ENCODE measurements around the gene FICD. TPM values are rescaled to one million over a fixed set of nuclear protein-coding genes. Genes with fewer than 3 reads are reported as not detected.

FICD gene
- total RNA-seq, 1 donor from 2014 or later = 4.8 TPM

GRCh38 chr12:108530161-108530560, 15.1 kb downstream of the FICD start:
- no peak overlapping the region for H3K4me3 Mint-ChIP-seq (ENCODE audit: unreplicated experiment)

GRCh38 chr12:108531929-108532848, 17.1 kb downstream of the FICD start:
- peak overlapping the region; percentile 84 for H3K27ac Mint-ChIP-seq (ENCODE audit: unreplicated experiment)
- H3K4me3 Mint-ChIP-seq (ENCODE audit: unreplicated experiment) = peak overlapping the region; percentile 77
- TF ChIP-seq CTCF (IDR thresholded peaks at IDR 0.05; ENCODE audit: partially characterized antibody, unreplicated experiment) = no peak
- H3K27me3 Mint-ChIP-seq (ENCODE audit: unreplicated experiment) = no peaks in the 10 kb centered on the region
- peaks cover 2% of the 10 kb centered on the region for H3K9me3 Mint-ChIP-seq (ENCODE audit: unreplicated experiment)
- DNase-seq = no peak
- H3K4me1 Mint-ChIP-seq (ENCODE audit: low read depth, unreplicated experiment) = peaks cover 8% of the 10 kb centered on the region
- peaks cover 4% of the 10 kb centered on the region for H3K36me3 Mint-ChIP-seq (ENCODE audit: unreplicated experiment)

More at GRCh38 chr12:108530161-108530560, 15.1 kb downstream of the FICD start:
- Mint-ChIP-seq H3K27me3 (ENCODE audit: unreplicated experiment) (no peaks in the 10 kb centered on the region), H3K27ac (ENCODE audit: unreplicated experiment) (no peak overlapping the region), H3K9me3 (ENCODE audit: unreplicated experiment) (peaks cover 2% of the 10 kb centered on the region), H3K4me1 (ENCODE audit: low read depth, unreplicated experiment) (peaks cover 8% of the 10 kb centered on the region), H3K36me3 (ENCODE audit: unreplicated experiment) (peaks cover 4% of the 10 kb centered on the region)
- no peak for TF ChIP-seq CTCF (IDR thresholded peaks at IDR 0.05; ENCODE audit: partially characterized antibody, unreplicated experiment)
- DNase-seq = no peak

GRCh38 chr12:108538146-108538545, 23.1 kb downstream of the FICD start:
- DNase-seq = no peak
- no peaks in the 10 kb centered on the region for H3K27me3 Mint-ChIP-seq (ENCODE audit: unreplicated experiment)
- no peak overlapping the region for H3K4me3 Mint-ChIP-seq (ENCODE audit: unreplicated experiment)
- H3K36me3 Mint-ChIP-seq (ENCODE audit: unreplicated experiment) = no peaks in the 10 kb centered on the region
- H3K27ac Mint-ChIP-seq (ENCODE audit: unreplicated experiment) = no peak overlapping the region
- H3K4me1 Mint-ChIP-seq (ENCODE audit: low read depth, unreplicated experiment) = no peaks in the 10 kb centered on the region
- H3K9me3 Mint-ChIP-seq (ENCODE audit: unreplicated experiment) = no peaks in the 10 kb centered on the region
- no peak for TF ChIP-seq CTCF (IDR thresholded peaks at IDR 0.05; ENCODE audit: partially characterized antibody, unreplicated experiment)

DNA sequence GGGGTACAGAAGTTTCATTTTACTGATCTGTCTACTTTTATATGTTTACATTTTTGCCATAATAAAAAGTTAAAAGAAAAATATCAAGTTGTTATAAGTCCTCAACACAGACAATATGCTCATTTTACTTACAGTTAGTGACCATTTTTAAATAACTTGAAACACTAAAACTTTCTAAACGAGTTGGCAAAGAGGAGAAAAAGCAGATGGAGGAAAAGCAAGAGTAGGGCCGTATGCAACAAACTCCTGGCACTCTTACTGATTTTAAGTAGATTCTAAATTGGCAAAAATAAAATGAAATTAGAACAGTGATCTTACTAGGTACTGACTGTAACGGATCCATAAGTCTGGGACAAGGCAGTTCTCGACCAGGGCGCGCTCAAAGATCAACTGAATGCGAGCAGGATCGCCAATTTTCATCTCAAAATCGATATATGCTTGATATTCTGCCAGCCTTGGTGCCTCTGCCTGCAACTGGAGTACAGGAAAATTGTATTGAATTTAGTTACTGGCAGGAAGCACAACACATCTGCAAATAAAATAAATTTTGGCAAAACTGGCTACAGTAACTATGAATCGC, 23.6 kb downstream of the FICD start:
- TF ChIP-seq CTCF (IDR thresholded peaks at IDR 0.05; ENCODE audit: partially characterized antibody, unreplicated experiment) = no peak
- Mint-ChIP-seq H3K4me3 (ENCODE audit: unreplicated experiment) (no peak overlapping the region), H3K36me3 (ENCODE audit: unreplicated experiment) (no peaks in the 10 kb centered on the region), H3K9me3 (ENCODE audit: unreplicated experiment) (no peaks in the 10 kb centered on the region), H3K27ac (ENCODE audit: unreplicated experiment) (no peak overlapping the region), H3K27me3 (ENCODE audit: unreplicated experiment) (no peaks in the 10 kb centered on the region), H3K4me1 (ENCODE audit: low read depth, unreplicated experiment) (no peaks in the 10 kb centered on the region)
- no peak for DNase-seq

DNA sequence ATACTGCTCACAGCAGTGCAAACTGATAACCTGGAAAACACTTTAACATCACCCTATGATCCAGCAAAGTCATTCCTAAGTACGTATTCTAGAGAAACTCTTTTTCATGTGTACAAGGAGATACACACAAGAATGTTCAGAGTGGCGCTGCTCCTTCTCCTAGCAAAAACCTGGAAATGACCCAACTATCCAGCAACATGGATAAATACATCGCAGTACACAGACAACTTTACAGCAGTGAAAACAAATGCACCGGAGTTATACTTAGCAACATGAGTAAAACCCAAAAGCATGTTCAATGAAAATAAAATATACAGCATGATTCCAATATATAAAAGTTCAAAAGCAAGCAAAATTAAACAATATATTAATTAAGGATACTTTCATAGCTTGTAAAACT, 27.2 kb downstream of the FICD start:
- no peak for TF ChIP-seq CTCF (IDR thresholded peaks at IDR 0.05; ENCODE audit: partially characterized antibody, unreplicated experiment)
- no peak overlapping the region for H3K4me3 Mint-ChIP-seq (ENCODE audit: unreplicated experiment)
- H3K27me3 Mint-ChIP-seq (ENCODE audit: unreplicated experiment) = no peaks in the 10 kb centered on the region
- DNase-seq = no peak
- H3K9me3 Mint-ChIP-seq (ENCODE audit: unreplicated experiment) = no peaks in the 10 kb centered on the region
- H3K27ac Mint-ChIP-seq (ENCODE audit: unreplicated experiment) = no peak overlapping the region
- H3K4me1 Mint-ChIP-seq (ENCODE audit: low read depth, unreplicated experiment) = no peaks in the 10 kb centered on the region
- no peaks in the 10 kb centered on the region for H3K36me3 Mint-ChIP-seq (ENCODE audit: unreplicated experiment)

All from glutamatergic neuron (in vitro differentiated cells).